GM12878 (cell line): ENCODE measurements around the gene FAM221B.

Experiments used
- BCLAF1 ChIP-seq: fragments of 450-650 bp; IDR thresholded peaks from 2 replicates; pipeline ENCODE4 v1.6.1; 2017; ENCODE audit warnings: antibody characterized with exemption, mild to moderate bottlenecking, moderate library complexity
- CTCF ChIP-seq, 3 experiments: IDR thresholded peaks in 2 of 3; conservative IDR thresholded peaks in 1 of 3; 2 replicates each; pipeline ENCODE4 v1.5.1; 2011; ENCODE audit warnings: low read depth in 3 of 3, low read length in 3 of 3, mild to moderate bottlenecking in 3 of 3, control low read depth in 2 of 3, moderate library complexity in 2 of 3, inconsistent platforms in 1 of 3, mixed read lengths in 1 of 3; ENCODE audit not compliant: control insufficient read depth in 2 of 3, insufficient read depth in 1 of 3; ENCODE audit errors: extremely low read depth in 1 of 3
- EP300 ChIP-seq, 2 experiments: fragments of 150-350 bp in 1 of 2; IDR thresholded peaks; 2 replicates each; pipeline ENCODE4 v1.6.1; 2011 to 2012; ENCODE audit warnings: low read depth in 2 of 2, low read length in 2 of 2, borderline replicate concordance in 1 of 2, improper control_type of control experiment in 1 of 2, inconsistent platforms in 1 of 2; ENCODE audit not compliant: control insufficient read depth in 1 of 2
- HDAC2 ChIP-seq: fragments of 200-600 bp; sonication (generic); IDR thresholded peaks from 2 replicates; pipeline ENCODE4 v1.6.1; 2017
- MYC ChIP-seq: IDR thresholded peaks from 2 replicates; pipeline ENCODE4 v1.6.1; 2011; ENCODE audit warnings: mild to moderate bottlenecking, low read length, moderate library complexity, inconsistent platforms; ENCODE audit not compliant: insufficient read depth, insufficient replicate concordance, insufficient read length, severe bottlenecking
- PML ChIP-seq: IDR thresholded peaks from 2 replicates; pipeline ENCODE4 v1.6.1; 2012; ENCODE audit warnings: low read length, inconsistent platforms
- SREBF1 ChIP-seq: IDR thresholded peaks from 2 replicates; pipeline ENCODE4 v1.6.1; 2012; ENCODE audit warnings: mild to moderate bottlenecking, low read length
- ZBTB40 ChIP-seq: fragments of 450-650 bp; IDR thresholded peaks from 2 replicates; pipeline ENCODE4 v1.6.1; 2016; ENCODE audit warnings: mild to moderate bottlenecking, moderate library complexity, borderline replicate concordance

GRCh38 chr9:35798658-35799374 is 29.7 kb downstream of the FAM221B start:
- TF ChIP-seq PML (no peak), ZBTB40 (no peak), CTCF (IDR thresholded peaks at IDR 0.05 in 2 of 3, conservative IDR thresholded peaks at IDR 0.05 in 1 of 3; ENCODE audit: control insufficient read depth in 2 of 3, extremely low read depth in 1 of 3, insufficient read depth in 1 of 3, low read depth in 3 of 3, low read length in 3 of 3) (no peak), HDAC2 (no peak), MYC (no peak), SREBF1 (no peak), EP300 (IDR thresholded peaks at IDR 0.05; ENCODE audit: borderline replicate concordance in 1 of 2, control insufficient read depth in 1 of 2, low read depth in 2 of 2, low read length in 2 of 2) (no peak), BCLAF1 (no peak)
